Caki2 (cell line): ENCODE measurements around the gene RINL. TPM values are rescaled to one million over a fixed set of nuclear protein-coding genes. Genes with fewer than 3 reads are reported as not detected.
"Not testable (repeated sequence)": the region's sequence is repeated elsewhere in the genome, so short reads cannot be mapped to it uniquely, and the experiment has no call there.

Source experiments
- DNase-seq: peaks from one replicate; pipeline ENCODE4 v3.0.0-alpha.2; 2015; ENCODE audit warnings: low read depth
- in situ Hi-C: cut with HindIII; loops from 2 replicates; pipeline ENCODE4 v1.10.0; 2016; ENCODE audit warnings: low sequenced_read_pairs, low pct_unique_long_range_greater_than_20kb, mixed read lengths
- total RNA-seq: library from RNA; depleted of rRNA; stranded (reverse); fragments of >200 nt; shearing (Covaris generic); gene quantifications from 2 replicates; pipeline ENCODE4 v1.2.3, GENCODE V29; 2014; ENCODE audit warnings: low replicate concordance

RINL gene
- total RNA-seq, 1 experiment from 2014 or later, result 9.9 TPM

GRCh38 chr19:38854961-38855360, 23.1 kb downstream of the RINL start:
- in situ Hi-C loops, DNase-seq: not testable (repeated sequence)

DNA sequence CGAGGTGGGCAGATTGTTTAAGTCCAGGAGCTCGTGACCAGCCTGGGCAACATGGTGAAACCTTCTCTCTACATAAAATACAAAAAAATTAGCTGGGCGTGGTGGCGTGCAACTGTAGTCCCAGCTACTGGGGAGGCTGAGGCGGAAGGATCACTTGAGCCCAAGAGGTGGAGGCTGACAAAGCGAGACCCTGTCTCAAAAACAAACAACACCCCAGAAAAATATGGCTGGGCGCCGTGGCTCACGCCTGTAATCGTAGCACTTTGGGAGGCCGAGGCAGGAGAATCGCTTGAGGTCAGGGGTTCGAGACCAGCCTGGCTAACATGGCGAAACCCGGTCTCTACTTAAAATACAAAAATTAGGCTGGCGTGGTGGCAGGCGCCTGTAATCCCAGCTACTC, 24.9 kb downstream of the RINL start:
- in situ Hi-C loops, result no loop called here
- DNase-seq, result no peak

DNA sequence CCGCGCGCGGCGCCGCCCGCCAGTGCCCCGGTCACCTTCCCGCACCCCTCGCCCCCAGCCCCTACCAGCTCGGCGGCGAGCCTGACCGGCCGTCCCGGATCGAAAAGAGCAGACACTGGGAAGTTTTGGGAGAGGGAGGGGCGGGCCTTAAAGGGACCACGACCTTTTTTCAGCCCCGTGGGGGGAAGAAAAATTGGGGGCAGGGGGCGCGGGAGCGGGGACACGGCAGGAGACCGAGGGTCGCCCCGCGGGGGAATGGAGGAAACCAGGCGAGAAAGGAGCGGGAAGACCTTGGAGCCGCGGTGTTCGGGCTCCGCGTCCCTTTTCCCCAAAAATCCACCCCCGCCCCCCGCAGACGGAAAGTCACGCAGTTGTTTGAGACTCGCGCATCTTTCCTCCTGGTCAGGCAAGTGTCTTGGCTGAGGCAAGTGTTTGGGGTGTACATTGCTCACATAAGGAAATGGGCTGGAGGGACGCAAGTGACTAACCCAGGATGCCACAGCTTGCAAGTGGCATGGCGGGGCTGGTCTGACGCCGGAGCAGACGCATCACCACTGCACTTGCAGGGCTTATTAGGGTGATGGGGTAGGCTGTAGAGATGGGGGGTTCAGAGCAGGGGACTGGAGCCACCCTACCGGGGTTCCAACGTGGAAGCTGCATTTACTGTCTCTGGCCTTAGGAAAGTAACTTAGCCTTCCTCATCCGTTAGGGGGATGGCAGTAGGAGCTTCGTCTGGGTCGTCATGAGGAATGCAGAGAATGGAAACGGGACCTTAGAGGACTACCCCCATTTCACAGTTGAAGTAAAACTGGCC, 25.6 kb downstream of the RINL start:
- DNase-seq, result peak; percentile 78
- in situ Hi-C loops, result no loop called here

DNA sequence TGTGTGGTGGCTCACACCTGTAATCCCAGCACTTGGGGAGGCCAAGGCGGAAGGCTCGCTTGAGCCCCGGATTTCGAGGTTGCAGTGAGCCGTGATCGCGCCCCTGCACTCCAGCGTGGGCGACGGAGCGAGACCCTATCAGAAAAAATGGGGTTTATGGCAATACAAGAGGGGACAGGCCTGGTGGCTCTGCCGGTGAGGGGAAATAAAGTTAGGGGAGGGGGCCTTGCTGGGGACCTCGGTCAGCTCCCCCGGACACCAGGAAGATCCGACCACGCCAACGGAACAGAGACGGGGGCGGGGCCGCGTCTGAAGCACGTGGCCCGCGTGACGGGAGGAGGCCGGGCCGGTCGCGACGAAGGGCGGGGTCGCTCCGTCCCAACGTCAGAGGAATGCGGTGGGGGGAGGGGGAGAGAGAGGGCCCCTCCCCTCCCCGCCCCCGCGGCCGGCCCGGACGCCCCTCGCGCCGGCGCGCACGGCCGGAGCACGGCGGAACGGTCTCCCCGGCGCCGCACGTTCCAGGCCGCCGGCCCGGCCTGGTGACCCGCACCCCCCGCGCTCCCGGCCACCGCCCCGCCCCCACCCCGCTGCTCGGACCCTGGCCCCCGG, 26.3 kb downstream of the RINL start:
- in situ Hi-C loops, result no loop called here
- peak; percentile 95 for DNase-seq

- in situ Hi-C loops, result no loop called here
- DNase-seq, result no peak
Observed at GRCh38 chr19:38850976-38851621, 27.0 kb downstream of the RINL start.

GRCh38 chr19:38850436-38850975, 27.6 kb downstream of the RINL start:
- in situ Hi-C loops, result no loop called here
- DNase-seq, result no peak

DNA sequence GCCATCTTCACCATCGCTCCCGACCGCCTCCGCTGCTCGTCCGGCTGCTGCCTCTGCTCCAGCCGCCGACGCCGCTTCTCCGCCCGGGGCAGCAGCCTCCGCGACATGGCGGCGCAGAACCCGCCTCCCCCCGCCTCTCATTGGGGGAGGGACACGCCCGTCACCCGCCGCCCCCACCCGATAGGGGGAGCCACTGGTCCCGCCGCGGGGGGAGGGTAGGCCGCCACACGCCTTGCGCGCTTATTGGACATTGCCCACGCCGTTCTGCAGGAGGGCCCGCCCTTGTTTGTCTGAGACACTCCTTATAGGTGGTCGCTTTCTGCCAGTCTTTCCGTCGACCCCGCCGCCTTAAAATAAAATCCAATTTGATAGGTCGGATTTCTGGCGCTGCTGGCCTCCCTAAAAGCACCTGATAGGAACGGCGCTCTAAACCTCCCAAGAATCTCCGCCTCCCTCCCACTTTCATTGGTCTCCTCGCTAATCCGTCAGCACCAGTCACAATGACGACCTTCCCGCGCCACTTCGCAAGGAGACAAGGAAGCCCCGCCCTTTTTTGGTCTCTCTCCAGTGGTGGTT, 28.1 kb downstream of the RINL start, which contains the start of gene HNRNPL:
HNRNPL (minus strand) TSS at position 127 of the 576 bp plus-strand sequence; CDS start at position 107, 20 bp downstream.
- peak; percentile 100 for DNase-seq
- in situ Hi-C loops, result no loop called here

DNA sequence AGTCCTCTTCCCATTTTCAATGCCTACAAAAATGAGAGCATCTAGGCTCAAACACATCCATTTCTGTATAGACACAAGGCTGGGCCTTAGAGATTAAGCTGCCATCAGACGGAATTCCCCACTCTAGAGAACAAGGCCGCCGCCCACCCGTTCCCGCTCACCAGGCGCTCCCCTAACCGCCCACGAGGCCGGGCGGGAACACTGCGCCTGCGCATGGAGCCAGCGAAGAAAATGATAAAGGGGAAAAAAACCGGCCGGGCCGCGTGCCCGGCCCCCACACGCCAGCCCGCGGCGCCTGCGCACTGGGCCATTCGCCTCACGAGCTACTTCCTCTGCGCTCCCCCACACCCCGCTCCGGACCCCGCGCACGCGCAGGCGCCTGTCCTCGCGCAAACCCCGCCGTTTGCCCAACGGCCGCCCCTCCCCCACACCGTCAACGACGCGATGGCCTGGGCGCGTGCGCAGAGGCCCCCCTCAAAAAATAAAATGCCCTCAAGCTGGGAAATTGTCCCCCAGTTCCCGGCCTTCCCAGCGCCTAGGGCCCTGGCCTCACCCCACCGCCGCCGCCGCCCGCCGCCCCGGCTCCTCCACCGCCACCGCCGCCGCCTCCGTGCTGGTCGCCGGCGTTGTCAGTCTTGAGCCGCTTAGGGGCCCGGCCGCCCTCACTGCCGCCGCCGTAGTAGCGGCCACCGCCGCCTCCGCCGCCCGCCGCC, 28.8 kb downstream of the RINL start:
- in situ Hi-C loops, result no loop called here
- peak; percentile 99 for DNase-seq

- in situ Hi-C loops, result no loop called here
- no peak for DNase-seq
Observed at GRCh38 chr19:38848299-38849146, 29.6 kb downstream of the RINL start.

DNA sequence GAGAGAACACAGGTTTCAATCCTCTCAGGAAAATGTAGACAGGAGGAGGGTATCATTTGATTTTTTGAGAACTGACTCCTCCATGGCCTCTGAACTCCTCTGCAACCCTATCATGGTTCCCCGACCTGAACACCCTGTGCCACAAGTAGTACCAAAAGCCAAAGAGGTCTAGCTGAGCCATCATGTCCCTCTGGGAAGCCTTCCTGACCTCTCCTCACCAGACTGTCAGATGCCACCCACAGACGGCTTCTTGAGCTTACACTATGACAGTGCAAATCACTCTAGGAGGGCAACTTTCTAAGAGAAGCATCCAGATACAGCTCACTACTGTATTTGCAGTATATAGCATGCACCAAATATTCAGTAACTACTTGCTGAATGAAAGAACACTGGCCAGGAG, 32.0 kb downstream of the RINL start:
- DNase-seq, result no peak
- in situ Hi-C loops, result no loop called here

- DNase-seq, result no peak
- in situ Hi-C loops, result no loop called here
Observed at GRCh38 chr19:38845374-38846024, 32.6 kb downstream of the RINL start.

DNA sequence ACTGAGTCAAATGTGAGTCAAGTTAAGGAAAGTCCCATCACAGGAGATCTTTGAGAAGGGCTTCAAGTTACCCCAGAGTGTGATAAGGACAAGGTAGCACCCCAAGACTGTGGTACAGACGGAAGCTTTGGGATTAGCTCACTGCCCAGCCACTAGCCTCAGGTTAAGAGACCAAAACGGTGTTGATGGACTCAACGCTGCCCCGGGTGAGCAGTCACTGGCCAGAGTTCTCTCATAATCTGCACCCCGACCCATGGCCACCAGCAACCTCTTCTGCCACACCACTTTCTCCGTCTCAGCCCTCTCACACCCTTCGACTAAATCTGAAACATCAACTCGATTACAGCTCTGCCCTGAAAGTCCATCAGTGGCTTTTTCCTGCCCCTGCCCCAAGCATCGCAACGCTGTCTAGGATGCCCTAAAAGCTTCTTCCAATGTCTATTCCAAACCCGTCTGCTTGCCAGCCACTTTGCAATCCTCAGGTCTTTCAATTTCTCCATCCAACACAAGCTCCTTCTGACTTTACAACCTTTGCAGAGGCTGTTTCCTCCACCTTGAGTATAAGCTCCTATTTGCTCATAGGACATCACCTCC, 33.9 kb downstream of the RINL start:
- in situ Hi-C loops, result no loop called here
- no peak for DNase-seq

DNA sequence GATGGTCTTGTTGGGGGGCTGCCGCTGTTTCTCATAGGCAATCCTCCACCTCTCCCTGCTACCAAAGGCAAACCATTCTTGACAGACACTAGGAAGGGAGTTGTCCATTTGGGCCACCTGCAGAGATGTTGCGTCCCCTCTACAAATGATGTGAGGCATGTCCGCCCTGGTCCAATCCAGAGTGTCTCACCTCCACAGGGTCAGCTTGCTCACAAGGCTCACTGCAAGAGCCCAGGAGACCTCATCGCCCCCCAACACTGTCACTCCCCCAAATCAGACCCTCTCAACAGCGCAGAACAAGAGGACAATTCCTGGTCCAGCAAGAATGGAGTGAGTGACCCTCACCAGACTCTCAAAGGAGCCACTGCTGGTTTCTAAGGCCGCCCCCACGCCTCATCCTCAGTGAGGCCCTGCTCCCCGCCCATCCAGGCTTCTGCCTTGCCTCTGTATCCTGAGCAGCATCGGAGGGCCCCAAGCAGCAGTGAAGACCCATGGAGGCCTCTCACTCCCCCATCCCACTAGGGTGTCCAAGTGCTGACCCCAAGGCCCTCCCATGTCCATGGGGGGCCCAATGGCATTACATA, 34.8 kb downstream of the RINL start:
- DNase-seq, result no peak
- in situ Hi-C loops, result no loop called here

GRCh38 chr19:38842439-38843174, 35.5 kb downstream of the RINL start:
- in situ Hi-C loops, result no loop called here
- DNase-seq, result no peak

DNA sequence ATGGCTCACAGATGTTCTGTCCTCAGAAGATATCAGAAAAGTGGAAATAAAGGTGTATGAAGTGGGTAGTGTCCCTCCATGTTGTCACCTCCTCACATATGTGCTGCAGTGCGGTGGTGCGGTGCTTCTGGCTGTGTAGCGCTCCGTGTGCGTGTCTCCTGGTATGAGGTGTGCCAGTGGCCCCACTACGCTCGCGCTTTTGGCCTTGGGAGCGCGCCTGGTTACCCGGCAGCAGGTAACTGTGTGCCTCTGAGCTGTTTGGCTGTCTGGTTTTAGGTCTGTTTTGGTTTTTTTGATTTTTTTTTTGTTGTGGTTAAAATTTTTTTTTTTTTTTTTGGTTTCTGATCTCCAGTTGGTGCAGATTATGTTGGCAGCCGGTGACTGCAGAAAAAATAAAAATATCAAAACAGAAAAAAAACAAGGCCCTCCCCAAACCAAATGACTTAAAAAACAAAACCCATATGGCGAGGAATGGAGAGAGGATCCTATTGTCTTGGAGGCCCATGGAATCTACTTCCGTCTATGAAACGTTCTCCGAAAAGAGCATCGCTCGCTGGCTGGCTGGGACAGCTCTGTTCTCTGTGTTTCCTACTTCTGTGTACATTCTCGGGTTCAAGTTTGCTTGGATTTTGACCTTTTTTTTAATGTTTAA, 36.2 kb downstream of the RINL start:
- in situ Hi-C loops, result no loop called here
- no peak for DNase-seq
